ENCODE data around the gene TMEM151B. TPM values are rescaled to one million over a fixed set of nuclear protein-coding genes. Genes with fewer than 3 reads are reported as not detected.

The TMEM151B gene
- total RNA-seq, 1 donor from 2014 or later, result 0.09 TPM

- H4K20me1 ChIP-seq (ENCODE audit: insufficient read depth, low read length), result no peaks in the 10 kb centered on the region
- peaks cover 35% of the 10 kb centered on the region for H3K4me1 ChIP-seq (ENCODE audit: insufficient read depth, low read length)
- no peaks in the 10 kb centered on the region for H3K27me3 ChIP-seq (ENCODE audit: insufficient read depth, low read length)
- no peak overlapping the region for H3K27ac ChIP-seq (ENCODE audit: low read depth, low read length)
- FAIRE-seq (no peak), DNase-seq (ENCODE audit: low read depth) (no peak)
- no peak overlapping the region for H3K4me2 ChIP-seq (ENCODE audit: low read length)
- no peak overlapping the region for H2AFZ ChIP-seq (ENCODE audit: low read depth, low read length)
- no peak overlapping the region for H3K4me3 Mint-ChIP-seq (ENCODE audit: unreplicated experiment)
- TF ChIP-seq EZH2 (IDR thresholded peaks at IDR 0.05; ENCODE audit: insufficient read depth, low read length) (no peak), CTCF (IDR thresholded peaks at IDR 0.05; ENCODE audit: insufficient read depth, low read depth, low read length) (no peak)
- peaks cover 33% of the 10 kb centered on the region for H3K4me1 Mint-ChIP-seq (ENCODE audit: low read depth, unreplicated experiment)
- peaks cover 5% of the 10 kb centered on the region for H3K36me3 Mint-ChIP-seq (ENCODE audit: low read depth, unreplicated experiment)
- H3K9ac ChIP-seq (ENCODE audit: low read length), result no peak overlapping the region
- peak overlapping the region; percentile 75 for H3K27ac Mint-ChIP-seq (ENCODE audit: unreplicated experiment)
- no peak overlapping the region for H3K4me3 ChIP-seq (ENCODE audit: insufficient read depth, low read depth, low read length)
- H3K9me3 Mint-ChIP-seq (ENCODE audit: unreplicated experiment), result no peaks in the 10 kb centered on the region
- H3K79me2 ChIP-seq (ENCODE audit: insufficient read depth, low read length), result no peaks in the 10 kb centered on the region
- no peaks in the 10 kb centered on the region for H3K36me3 ChIP-seq (ENCODE audit: insufficient read depth, low read length)
- H3K27me3 Mint-ChIP-seq (ENCODE audit: low read depth, unreplicated experiment), result peaks cover 18% of the 10 kb centered on the region
- H3K9me3 ChIP-seq (ENCODE audit: insufficient read depth, low read depth, low read length), result no peaks in the 10 kb centered on the region
Measured at GRCh38 chr6:44233567-44234100, 36.6 kb upstream of the TMEM151B start.

GRCh38 chr6:44234101-44235025 is 35.9 kb upstream of the TMEM151B start:
- H3K27ac Mint-ChIP-seq (ENCODE audit: unreplicated experiment), result peak overlapping the region; percentile 87
- Histone ChIP-seq H3K27ac (ENCODE audit: low read depth, low read length) (peak overlapping the region; percentile 12), H3K4me3 (ENCODE audit: insufficient read depth, low read depth, low read length) (no peak overlapping the region), H3K4me2 (ENCODE audit: low read length) (peak overlapping the region; percentile 43), H3K27me3 (ENCODE audit: insufficient read depth, low read length) (no peaks in the 10 kb centered on the region), H3K9ac (ENCODE audit: low read length) (peak overlapping the region; percentile 41), H3K9me3 (ENCODE audit: insufficient read depth, low read depth, low read length) (no peaks in the 10 kb centered on the region), H3K36me3 (ENCODE audit: insufficient read depth, low read length) (no peaks in the 10 kb centered on the region), H2AFZ (ENCODE audit: low read depth, low read length) (peak overlapping the region; percentile 7), H4K20me1 (ENCODE audit: insufficient read depth, low read length) (no peaks in the 10 kb centered on the region), H3K4me1 (ENCODE audit: insufficient read depth, low read length) (peaks cover 35% of the 10 kb centered on the region), H3K79me2 (ENCODE audit: insufficient read depth, low read length) (no peaks in the 10 kb centered on the region)
- peaks cover 19% of the 10 kb centered on the region for H3K27me3 Mint-ChIP-seq (ENCODE audit: low read depth, unreplicated experiment)
- FAIRE-seq, result no peak
- TF ChIP-seq EZH2 (IDR thresholded peaks at IDR 0.05; ENCODE audit: insufficient read depth, low read length), result no peak
- peak; percentile 72 for TF ChIP-seq CTCF (IDR thresholded peaks at IDR 0.05; ENCODE audit: insufficient read depth, low read depth, low read length)
- H3K4me3 Mint-ChIP-seq (ENCODE audit: unreplicated experiment), result peak overlapping the region; percentile 23
- DNase-seq (ENCODE audit: low read depth), result peak; percentile 78
- no peaks in the 10 kb centered on the region for H3K9me3 Mint-ChIP-seq (ENCODE audit: unreplicated experiment)
- peaks cover 33% of the 10 kb centered on the region for H3K4me1 Mint-ChIP-seq (ENCODE audit: low read depth, unreplicated experiment)
- H3K36me3 Mint-ChIP-seq (ENCODE audit: low read depth, unreplicated experiment), result peaks cover 3% of the 10 kb centered on the region

Data from astrocyte (in vitro differentiated cells and primary cell).